ENCODE measurements around the gene COL16A1.

COL16A1 gene

DNA sequence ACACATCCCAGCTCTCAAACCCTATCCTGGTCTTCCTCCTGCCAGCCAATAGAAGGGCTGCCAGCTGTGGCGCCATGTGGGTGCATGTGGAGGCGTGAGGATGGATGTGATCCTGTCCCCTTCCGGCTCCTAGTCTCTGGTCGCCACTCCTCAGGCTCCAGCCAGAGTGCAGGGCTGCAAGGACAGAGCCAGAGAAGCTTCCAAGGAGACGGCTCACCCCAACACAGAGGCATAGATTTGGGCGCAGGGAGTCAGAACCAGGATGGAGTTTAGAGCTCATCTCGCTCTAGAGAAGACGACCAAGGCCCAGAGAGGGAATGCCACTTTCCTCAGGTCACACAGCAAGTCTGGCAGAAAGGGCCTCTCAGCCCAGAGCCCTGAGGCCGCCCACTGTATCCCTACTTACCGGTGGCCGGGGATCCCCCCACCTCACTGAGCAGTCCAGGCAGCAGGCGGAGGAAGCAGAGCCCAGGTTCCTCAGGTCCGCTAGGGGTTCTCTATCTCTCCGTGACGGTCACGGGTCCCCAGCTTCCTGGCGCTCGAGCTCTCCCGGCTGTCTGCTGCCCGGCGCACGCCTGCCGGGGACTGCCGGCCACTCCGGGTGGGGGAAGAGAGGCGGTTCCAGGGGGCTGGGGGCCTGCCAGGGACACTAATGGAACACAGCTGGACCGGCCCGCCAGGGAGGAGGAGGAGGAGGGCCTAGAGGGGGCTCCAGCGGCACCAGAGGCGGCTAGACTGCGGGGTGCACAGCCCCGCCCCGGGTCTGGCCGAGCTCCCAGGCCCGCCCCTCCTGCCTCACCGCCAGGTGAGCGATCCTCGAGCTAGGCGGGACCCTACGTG, at the start of gene COL16A1:
Gene COL16A1, minus strand, starts transcription at position 587 of the 840 bp plus-strand sequence. CDS start 1,824 bp downstream, outside the sequence.
- no peak for DNase-seq (ENCODE audit: low spot score)

DNA sequence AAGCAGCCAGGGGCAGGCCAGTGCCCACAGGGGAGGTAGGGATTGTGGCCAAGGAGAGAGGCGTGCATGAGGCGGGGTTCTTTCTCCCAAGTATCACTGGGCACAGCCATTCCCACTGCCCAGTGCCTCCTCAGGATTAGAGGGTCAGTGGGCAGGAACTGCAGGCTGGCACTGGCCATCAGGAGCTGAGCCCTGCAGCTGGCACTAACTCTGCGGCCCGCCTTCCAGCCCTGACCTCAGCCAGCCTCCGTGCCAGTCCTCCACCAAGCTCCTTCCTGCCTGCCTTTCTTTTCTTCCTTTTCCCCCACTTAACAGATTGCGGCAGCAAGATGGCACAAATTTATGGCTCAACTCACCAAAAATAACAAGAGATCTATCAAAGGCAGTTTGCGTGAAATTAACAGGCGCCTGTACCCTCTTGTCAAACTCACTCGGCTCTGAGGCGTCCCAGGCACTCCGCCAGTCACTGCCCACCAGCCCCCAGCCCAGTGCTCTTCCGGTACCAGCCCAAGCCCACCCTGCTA, 49.2 kb upstream of the COL16A1 start:
- no peak for DNase-seq (ENCODE audit: low spot score)

DNA sequence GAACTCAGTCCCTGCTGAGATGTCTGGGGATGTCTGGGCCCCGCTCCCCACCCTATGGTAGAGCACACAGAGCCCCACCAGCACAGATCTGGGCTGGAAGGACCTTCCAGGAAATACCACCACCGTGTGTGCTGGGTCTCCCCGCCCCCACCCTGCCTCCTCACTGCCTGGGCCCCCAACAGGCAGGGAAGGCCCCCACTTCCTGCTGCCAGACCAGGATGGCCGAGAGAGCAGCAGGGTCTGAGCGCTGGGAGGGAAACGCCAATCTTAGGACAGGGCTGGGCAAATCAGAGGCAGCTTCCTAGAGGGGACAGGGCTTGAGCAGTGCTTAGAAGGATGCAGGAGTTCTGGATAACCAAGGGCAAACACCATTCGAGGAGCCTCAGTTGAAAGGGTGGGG, 48.4 kb upstream of the COL16A1 start:
- DNase-seq (ENCODE audit: low spot score) = no peak

DNA sequence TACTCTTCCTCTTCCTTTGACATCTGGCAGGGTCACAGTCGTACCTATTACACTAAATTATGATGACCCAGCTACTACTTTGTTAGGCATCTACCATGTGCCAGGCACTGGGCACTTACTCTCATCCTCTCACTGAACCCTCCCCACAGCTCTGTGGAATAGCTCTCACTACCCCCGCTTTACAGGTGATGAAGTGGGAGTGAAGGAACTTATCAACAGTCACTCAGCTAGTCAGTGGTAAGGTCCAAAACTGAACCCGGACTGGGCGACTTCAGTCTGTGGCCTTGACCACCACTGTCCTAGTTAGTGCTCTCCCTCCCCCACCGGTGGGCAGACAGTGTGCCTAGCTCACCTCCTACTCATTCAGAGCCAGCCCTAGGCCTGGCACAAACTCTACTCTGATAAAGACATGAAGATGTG, 48.0 kb upstream of the COL16A1 start:
- no peak for DNase-seq (ENCODE audit: low spot score)

DNA sequence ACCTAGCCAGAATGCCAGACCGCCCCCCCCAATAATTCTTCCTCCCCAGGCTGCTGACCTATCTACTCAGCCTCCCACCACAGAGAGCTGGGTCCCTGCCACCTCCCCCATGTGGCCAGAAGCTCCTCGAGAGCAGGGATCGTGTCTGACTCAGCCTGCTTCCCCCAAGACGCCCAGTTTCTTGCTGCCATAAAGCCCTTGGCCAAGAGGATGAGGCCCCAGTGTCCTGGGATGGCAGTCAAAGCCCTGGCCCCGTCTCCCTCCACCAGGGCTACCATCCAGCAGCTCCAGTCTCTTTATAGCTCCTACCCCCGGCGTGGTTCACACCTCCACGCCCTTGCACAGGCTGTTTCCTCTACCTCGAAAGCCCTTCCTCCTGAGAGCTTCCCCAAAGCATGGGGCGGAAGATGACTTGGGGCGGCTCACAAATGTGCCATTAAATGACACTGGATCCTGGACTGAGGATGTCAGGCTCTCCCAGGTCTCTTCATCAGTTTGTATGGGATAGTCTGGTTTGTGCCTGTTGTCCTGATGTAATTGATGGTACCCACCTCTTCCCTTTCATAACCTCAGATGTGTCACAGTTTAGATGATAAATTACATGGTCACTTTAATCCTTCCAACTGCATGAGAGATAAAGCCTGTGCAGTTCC, 47.2 kb upstream of the COL16A1 start:
- DNase-seq (ENCODE audit: low spot score) = no peak

DNA sequence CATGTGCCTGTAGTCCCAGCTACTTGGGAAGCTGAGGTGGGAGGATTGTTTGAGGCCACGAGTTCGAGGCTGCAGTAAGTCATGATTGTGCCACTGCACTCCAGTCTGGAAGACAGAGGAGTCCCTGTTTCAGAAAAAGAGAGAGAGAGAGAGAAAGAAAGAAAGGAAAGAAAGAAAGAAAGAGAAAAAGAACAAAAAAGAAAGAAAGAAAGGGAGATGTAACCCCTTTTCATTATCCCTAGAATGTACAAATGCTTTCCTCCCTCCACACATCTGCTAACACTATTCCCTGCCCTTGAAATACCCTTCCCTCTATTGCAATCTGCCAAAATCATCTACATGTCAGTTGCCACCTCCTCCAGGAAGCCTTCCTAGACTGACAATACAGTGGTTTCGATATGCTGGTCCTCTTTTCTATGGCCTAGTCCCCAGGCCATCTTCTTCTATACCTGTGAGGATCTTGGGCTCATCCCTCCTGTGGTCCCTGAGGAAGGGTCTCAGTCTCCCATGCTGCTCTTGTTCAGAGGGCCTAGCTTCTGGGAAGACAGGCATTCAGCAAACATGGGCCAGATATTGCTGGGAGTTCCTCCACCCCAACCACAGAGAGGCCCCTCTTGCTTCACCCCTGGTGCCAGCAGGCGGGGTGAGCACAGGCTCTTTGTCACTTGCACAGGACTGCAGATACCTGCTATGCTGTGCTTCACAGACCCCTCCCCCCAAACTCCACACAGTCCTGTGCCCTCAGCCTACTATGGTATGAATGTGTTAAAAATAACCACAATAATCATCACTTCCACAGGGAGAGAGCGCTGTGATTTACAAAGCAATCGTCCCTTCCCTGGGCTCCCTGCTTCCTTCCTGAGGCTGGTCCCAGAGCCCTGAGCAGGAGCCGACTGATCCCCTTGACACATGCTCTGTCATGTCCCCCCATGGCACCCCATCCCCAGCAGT, 46.2 kb upstream of the COL16A1 start:
- no peak for DNase-seq (ENCODE audit: low spot score)

DNA sequence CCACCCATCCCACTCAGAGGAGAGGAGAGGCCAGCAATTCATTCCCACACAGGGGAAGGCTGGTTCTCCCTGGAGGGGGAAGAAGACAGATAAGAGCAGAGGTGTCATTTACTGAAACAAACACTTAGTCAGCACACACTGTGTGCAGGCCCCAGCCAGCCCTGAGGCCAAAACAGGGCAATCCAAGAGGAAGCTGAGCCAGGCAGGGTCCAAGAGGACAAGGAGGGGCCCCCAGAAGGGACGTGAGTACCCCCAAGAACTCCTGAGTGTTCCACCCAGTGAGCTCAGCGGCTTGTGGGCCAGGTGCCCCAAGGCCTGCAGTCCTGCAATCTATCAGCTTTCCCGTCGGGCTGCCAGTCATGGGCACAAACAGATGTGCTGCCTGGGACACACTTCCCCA, 44.5 kb upstream of the COL16A1 start:
- no peak for DNase-seq (ENCODE audit: low spot score)

DNA sequence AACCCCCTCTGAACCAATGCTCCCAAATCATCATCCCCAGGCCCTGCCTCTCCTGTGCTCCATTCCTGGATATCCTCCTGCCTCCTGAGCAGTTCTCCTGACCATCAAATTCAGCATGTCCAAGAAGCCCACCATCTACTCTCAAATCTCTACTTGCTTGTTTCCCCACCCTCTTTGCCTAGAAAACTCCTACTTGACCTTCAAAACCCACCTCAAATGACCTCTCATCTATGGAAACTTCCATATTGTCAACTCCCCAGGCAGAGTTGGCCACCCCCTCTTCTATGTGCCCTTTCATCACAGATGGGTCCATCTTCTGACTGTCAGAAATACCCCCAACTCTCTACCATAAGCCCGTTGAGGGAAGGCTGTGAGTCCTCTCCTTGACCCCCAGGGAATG, 43.5 kb upstream of the COL16A1 start:
- DNase-seq (ENCODE audit: low spot score) = no peak

DNA sequence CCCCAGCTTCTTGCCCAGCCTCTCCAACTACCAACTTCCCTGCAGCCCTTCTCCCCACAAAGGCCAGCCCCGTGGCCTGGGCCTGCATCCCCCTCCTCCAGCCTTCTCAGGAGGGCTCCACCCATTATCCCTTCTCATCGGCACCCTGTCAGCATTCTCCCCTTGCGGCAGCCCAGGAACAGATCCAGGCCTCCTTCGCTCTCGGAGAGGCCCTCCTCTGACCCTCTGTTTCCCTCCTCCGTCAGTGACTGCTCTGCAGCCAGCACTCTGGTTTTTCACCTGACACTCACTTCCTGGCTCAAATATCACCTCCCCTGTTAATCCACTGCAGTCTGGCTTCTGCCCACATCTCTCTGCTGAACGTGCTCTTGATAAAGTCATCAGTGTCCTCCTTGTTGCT, 42.9 kb upstream of the COL16A1 start:
- no peak for DNase-seq (ENCODE audit: low spot score)

DNA sequence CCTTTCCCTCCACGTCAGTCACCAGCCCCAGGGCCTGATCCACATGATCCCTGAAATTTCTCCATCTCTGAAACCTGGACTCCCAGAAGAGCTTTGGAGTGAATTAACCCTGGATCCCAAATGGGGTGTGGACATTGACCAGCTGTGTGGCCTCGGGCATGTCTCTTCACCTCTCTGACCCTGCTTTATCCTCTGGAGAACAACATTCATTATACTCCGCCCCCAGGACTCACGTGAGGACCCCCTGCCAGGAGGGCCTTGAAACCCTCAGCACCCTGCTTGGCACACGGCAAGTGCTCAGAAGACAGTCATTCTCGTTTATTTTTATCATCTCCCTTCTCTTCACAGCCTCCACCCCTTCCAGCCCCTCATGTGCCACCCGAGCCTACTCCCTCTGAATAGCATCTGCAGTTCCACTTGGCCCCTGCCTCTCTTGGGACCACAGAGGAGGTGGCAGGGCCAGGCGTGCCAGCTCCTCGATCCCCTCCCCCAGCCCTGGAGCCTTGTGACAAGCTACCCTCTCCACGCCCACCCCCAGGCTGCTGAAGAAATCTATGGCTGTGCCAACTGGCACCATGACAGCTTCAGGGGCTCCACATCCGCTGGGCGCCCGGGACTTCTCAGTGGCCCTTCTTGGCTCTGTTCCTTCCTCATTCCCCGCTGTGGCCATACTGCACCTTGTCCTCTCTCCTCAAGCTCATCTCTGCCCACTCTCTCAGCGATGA, 42.3 kb upstream of the COL16A1 start:
- no peak for DNase-seq (ENCODE audit: low spot score)

DNA sequence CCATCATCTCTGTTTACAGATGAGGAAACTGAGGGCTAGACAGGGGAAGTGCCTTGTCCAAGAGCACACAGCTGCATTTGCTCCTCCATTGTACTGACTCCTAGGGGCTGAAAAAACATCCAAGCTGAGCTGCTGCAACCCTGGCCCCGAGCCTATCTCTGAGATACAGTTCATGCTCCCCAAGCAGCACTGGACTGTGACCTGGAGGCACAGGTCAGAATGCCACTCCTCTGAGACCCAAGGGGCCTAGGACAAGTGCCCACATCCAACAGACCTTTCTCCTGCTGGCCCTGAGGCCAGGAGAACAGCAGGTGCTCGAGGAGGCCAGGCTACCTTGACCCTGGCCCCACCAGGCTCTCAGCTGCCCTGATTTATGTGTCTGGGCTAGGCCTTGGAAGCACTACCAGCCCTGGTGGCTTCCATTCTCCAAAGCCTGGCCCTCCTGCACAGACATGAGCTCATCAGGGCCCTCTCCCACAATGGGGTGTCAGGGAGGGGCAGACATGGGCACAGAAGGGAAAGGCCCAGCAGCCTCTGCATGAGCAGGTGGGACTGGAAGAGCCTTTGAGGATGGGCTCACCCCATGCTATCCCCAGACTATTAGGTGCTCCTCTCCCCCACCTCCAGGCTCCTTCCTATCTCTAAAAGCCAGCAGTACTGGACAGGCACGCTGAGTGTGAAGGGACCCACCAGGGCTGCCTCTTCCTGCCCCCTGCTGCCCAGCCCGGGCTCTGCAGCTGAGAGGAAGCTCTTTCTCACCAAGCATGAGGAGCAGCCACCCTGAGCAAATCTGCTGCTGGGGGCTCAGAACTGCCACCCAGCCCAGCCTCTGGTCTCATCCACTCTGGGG, 41.5 kb upstream of the COL16A1 start:
- DNase-seq (ENCODE audit: low spot score) = peak; percentile 58

DNA sequence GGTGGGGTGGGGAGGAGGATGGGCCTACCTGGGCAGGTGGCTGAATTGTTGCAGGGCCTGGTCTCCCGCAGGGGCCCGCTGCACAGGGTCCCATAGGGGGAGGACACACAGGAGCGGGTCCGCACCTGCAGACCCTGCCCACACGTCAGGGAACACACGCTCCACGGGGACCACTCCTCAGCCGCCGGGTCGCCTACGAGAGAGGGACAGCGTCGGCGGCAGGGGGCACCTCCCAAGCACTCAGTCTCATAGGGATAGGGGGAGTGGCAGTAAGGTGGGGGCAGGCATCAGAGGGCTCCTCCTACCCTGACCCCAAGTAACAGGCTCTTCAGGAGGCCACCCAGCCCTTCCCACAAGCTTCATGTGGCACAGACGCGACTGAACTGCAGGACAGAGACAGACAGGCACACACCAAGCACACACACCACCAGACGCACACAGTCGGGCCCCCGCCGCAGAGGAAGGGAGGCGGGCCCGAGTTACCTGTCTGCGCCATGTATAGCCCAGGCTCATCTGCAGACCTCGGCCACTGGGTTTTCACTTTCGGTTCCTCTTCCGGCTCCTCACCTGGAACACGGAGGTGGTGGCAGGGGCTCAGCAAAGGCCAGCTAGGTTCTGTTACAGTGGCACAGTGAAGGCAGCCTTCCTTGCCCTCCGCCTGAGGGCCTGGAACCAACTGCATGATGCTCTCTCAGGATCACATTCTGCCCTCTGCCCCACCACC, 40.5 kb upstream of the COL16A1 start:
- no peak for DNase-seq (ENCODE audit: low spot score)

DNA sequence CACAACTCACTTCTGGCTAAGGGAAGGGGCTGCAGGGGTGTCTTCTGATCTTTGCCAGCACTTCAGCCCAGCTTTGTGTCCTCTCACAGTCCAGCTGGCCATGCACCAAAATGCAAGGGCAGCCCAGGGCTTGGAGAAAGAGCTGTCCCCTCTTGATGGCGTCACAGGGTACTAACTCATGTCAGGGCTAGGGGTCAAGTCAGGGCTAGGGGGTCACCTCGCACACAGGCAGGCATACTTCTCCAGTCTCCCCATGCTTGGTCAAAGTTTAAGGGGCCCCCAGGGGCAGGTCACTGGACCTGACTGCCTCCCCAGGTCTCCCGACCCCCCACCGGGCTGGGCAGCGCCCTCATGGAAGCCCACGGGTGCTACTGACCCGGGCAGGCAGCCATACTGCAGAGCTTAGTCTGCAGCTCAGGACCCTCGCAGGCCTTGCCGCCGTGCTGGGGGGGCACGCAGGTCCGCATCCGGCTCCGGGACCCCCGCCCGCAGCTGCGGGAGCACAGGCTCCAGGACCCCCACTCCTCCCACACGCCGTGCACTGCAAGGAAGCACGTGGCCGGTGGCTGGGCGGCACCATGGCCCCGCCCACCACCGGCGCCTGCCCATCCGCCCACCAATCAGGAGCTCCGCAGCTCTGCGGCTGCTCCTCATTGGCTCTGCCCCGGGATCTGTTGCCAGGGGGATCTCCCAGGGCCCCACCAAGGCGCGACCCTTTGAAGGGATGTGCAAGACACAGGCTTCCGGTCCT, 38.8 kb upstream of the COL16A1 start:
- no peak for DNase-seq (ENCODE audit: low spot score)

DNA sequence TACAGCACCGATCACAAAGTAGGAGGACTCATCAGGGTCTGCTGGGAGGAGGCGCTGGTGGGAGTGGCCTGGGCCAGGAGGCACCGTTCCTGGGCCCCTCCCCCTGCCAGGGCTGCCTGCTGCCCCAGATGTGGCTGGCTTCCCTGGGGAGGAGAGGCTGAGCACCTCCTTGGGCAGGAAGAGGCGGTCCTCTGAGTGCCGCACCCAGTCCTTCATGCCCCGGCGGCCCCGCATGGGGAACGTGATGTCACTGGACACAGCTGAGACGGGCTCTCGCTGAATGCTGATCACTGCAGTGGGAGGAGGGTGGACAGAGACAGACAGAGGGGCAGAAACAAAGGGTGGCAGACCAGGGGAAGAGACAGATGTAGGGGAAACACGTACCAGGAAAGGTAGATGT, 35.5 kb upstream of the COL16A1 start:
- DNase-seq (ENCODE audit: low spot score) = peak; percentile 70

DNA sequence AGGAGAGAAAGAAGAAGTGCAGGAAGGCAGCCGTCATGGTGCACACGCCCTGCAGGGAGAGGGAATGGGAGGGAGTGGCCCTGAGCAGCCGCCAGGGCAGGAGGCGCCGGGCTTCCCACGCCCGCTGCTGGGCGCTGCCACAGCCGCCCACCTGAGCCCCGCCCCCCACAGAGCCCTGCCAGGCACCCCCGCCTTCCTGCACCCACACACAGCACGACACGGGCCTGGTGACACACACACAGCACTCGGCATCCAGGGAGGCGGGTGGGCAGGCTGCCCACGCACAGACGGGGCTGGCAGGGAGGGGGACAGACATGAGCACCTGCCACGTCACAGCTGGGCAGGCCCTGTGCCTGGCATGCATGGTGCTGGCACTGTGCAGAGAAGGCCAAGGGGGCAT, 32.9 kb upstream of the COL16A1 start:
- peak; percentile 42 for DNase-seq (ENCODE audit: low spot score)

DNA sequence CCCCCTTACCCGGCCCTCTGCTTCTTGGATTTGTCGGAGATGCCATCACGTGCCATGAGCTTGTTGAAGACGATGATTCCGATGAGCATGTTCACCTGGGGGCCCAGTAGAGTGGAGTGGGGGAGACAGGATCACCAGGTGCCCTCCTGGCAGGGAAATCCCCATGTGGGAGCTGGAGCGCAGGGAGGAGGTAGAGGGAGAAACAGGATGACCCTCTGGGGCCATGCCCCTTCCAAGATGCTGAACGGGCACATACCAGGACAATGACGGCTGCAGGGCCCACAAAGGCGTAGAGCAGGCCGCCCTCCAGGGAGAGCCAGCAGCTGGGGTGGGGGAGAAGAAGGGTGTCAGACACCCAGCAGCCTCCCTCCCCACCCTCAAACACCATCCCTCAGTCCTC, 31.8 kb upstream of the COL16A1 start:
- DNase-seq (ENCODE audit: low spot score) = no peak

DNA sequence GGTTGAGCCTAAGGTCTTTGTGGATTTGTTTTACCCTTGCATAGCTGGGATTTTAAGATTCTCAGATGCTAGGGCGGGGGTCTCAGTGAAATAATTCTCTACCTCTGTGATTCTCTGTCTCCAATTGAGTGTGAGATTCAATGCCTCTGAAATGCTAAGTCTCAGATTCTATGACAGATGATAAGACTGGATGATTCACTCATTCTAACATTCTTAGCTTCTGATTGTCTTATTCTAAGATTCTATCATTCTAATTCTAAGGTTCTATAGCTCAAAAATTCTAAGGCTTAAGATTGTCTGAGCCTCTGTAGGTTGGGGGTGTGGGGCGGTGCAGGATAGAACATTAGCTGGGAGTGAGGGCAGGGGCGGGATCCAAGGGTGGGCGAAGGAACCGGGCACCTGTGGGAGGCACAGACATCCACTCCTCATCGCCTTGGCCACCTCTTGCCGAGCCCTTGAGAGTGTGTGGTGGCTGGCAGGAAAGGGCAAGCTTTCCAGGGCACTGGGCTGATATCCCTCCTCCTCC, 30.8 kb upstream of the COL16A1 start:
- no peak for DNase-seq (ENCODE audit: low spot score)

DNA sequence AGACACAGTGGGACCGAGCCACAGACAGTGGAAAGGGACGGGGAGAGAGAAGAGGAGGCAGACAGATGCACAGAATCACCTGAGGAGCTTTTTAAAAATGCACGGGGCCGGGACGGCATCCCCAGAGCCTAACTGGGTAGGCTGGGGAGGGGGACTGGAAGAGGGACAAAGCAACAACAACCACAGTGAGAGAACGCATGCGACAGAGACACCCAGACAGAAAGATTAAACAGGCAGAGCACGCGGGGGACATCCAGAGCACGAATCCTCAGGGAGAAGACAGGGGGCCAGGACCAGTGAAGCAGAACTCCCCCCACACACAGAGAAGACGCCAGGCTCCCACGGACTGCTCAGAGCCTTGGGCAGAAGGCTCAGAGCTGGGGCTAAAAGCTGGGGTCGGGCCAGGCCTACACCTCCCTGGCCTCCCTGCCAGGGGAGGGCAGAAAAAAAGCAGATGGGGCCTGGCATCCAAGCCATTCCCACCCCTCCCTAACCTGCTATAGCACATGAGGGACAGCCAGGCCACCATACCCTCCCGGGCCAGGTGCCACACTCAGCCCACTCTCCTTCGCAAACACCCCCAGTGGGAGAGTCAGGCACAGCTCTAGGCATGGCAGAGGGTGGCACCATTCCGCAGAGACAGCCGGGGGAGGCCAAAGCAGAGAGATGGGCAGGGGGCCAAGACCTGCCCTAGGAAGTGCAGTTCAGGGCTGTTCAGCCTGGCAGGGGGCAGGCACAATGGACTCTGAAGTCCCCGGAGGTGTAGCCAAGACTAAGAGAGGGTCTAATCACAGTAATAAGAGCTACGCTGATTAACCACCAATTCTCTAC, 29.8 kb upstream of the COL16A1 start:
- no peak for DNase-seq (ENCODE audit: low spot score)

Measured in SW480 (cell line).